Caco-2 (cell line): Measurements from ENCODE around the gene MBNL2. TPM values are rescaled to one million over a fixed set of nuclear protein-coding genes. Genes with fewer than 3 reads are reported as not detected.

ENCODE experiments used
- BruUV-seq: library from RNA; stranded (reverse); fragments of 400-500 nt; replicated peaks from 2 replicates; lab custom pipeline; 2021; lab: Mats Ljungman, UMichigan
- CTCF ChIA-PET: fragments of 300-600 bp; sonication (Branson Sonifier 250); formaldehyde crosslinking; loops from one replicate; lab custom pipeline; 2022; ENCODE audit warnings: antibody characterized with exemption; lab: Charles Lee
- POLR2A ChIA-PET: fragments of 300-600 bp; sonication (Branson Sonifier 250); formaldehyde crosslinking; loops from one replicate; lab custom pipeline; 2022; ENCODE audit warnings: antibody characterized with exemption; lab: Charles Lee
- DNase-seq, 2 experiments: peaks; one replicate each; pipeline versions ENCODE4 v3.0.0 to v3.0.0-alpha.2; 2020 to 2022
- H3K27me3 ChIP-seq: replicated peaks from 2 replicates; pipeline ENCODE4 v1.6.0; 2011; ENCODE audit warnings: low read length; ENCODE audit not compliant: control insufficient read depth, insufficient read depth
- H3K36me3 ChIP-seq: 2 replicates; pipeline ENCODE4 v1.5.1; 2011; ENCODE audit warnings: low read length; ENCODE audit not compliant: control insufficient read depth, insufficient read depth
- H3K4me1 ChIP-seq: fragments of 250-450 bp; sonication (Bioruptor Pico); 2 replicates; pipeline ENCODE4 v1.5.1; 2020; ENCODE audit warnings: mild to moderate bottlenecking
- H3K4me3 ChIP-seq: 2 replicates; pipeline ENCODE4 v1.5.1; 2011; ENCODE audit warnings: low read depth, mild to moderate bottlenecking, control low read depth, low read length
- H3K9me3 ChIP-seq: fragments of 250-450 bp; sonication (Bioruptor Pico); 2 replicates; pipeline ENCODE4 v1.5.1; 2020; ENCODE audit warnings: mild to moderate bottlenecking, moderate library complexity
- H3K27ac Mint-ChIP-seq: one replicate; pipeline ENCODE4 v1.8.0; 2022; ENCODE audit warnings: mixed read lengths; ENCODE audit not compliant: unreplicated experiment
- H3K27me3 Mint-ChIP-seq: one replicate; pipeline ENCODE4 v1.8.0; 2022; ENCODE audit warnings: mixed read lengths; ENCODE audit not compliant: insufficient read depth, unreplicated experiment
- H3K36me3 Mint-ChIP-seq: one replicate; pipeline ENCODE4 v1.8.0; 2022; ENCODE audit warnings: mild to moderate bottlenecking, mixed read lengths; ENCODE audit not compliant: insufficient read depth, unreplicated experiment
- H3K4me1 Mint-ChIP-seq: one replicate; pipeline ENCODE4 v1.8.0; 2022; ENCODE audit warnings: low read depth, mixed read lengths; ENCODE audit not compliant: unreplicated experiment
- H3K4me3 Mint-ChIP-seq: one replicate; pipeline ENCODE4 v1.8.0; 2022; ENCODE audit warnings: mild to moderate bottlenecking, moderate library complexity, mixed read lengths; ENCODE audit not compliant: unreplicated experiment
- H3K9me3 Mint-ChIP-seq: one replicate; pipeline ENCODE4 v1.8.0; 2022; ENCODE audit warnings: mixed read lengths; ENCODE audit not compliant: unreplicated experiment
- intact Hi-C: fragments of 100-400 bp; cut with micrococcal nuclease; formaldehyde crosslinking; loops from one replicate; pipeline ENCODE4 v1.10.0; 2022; ENCODE audit not compliant: unreplicated experiment
- total RNA-seq: library from RNA; stranded (reverse); gene quantifications from 2 replicates; pipeline ENCODE4 v1.2.3, GENCODE V29; 2022
- TF ChIP-seq, protein P1 (sequence below), 2 experiments: fragments of 200-600 bp in 1 of 2; IDR thresholded peaks; 1 replicate in 1 of 2; 2 replicates in 1 of 2; pipeline versions ENCODE4 v1.5.1 to v1.8.0; 2011 to 2022; ENCODE audit warnings: antibody characterized with exemption in 1 of 2, control low read depth in 1 of 2, inconsistent platforms in 1 of 2, low read depth in 1 of 2, low read length in 1 of 2, mild to moderate bottlenecking in 1 of 2, moderate library complexity in 1 of 2; ENCODE audit not compliant: insufficient read depth in 1 of 2, severe bottlenecking in 1 of 2, unreplicated experiment in 1 of 2

Gene MBNL2
- total RNA-seq, 1 experiment from 2014 or later = 41.6 TPM

DNA sequence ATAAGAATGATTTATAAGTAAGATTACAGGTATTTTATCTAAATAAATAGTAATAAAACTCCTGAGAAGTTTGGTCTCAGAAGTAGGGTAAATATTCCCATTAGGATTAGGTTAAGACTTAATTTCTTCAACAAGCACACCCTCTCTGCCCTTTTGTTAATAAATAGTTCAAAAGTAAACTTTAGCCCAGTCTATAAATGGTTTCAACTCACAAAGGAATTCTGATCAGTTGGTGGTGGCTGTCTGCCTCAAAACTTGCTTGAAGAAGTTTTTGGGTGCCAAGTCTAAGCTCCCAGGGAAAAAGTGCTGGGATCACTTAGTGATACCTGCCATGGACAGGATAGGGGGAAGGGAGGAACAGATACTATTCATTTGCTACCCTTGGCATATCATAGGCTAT is 22.9 kb downstream of the MBNL2 start:
- Histone ChIP-seq H3K27me3 (no peaks in the 10 kb centered on the region), H3K9me3 (no peaks in the 10 kb centered on the region; the same call in 1 of the 2 replicates), H3K36me3 (0 out of 2 replicates have a peak, but pooled peaks cover 3% of the 10 kb centered on the region), H3K4me3 (no peak overlapping the region), H3K4me1 (peaks cover 41% of the 10 kb centered on the region)
- TF ChIP-seq, protein P1, sequence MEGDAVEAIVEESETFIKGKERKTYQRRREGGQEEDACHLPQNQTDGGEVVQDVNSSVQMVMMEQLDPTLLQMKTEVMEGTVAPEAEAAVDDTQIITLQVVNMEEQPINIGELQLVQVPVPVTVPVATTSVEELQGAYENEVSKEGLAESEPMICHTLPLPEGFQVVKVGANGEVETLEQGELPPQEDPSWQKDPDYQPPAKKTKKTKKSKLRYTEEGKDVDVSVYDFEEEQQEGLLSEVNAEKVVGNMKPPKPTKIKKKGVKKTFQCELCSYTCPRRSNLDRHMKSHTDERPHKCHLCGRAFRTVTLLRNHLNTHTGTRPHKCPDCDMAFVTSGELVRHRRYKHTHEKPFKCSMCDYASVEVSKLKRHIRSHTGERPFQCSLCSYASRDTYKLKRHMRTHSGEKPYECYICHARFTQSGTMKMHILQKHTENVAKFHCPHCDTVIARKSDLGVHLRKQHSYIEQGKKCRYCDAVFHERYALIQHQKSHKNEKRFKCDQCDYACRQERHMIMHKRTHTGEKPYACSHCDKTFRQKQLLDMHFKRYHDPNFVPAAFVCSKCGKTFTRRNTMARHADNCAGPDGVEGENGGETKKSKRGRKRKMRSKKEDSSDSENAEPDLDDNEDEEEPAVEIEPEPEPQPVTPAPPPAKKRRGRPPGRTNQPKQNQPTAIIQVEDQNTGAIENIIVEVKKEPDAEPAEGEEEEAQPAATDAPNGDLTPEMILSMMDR (IDR thresholded peaks at IDR 0.05; ENCODE audit: insufficient read depth in 1 of 2, low read depth in 1 of 2, low read length in 1 of 2, severe bottlenecking in 1 of 2, unreplicated experiment in 1 of 2) = no peak
- Mint-ChIP-seq H3K27ac (no peak overlapping the region), H3K9me3 (no peaks in the 10 kb centered on the region), H3K4me3 (no peak overlapping the region), H3K36me3 (peaks cover 13% of the 10 kb centered on the region), H3K4me1 (peaks cover 38% of the 10 kb centered on the region), H3K27me3 (no peaks in the 10 kb centered on the region)
- ChIA-PET CTCF (interaction anchor here (0.6 kb wide), 1 partner anchor 519 kb away, joined by 3 read pairs; no protein-coding TSS in a partner anchor), POLR2A (no interaction called here)
- peak in 1 of 2 experiments; percentile 58 for DNase-seq
- intact Hi-C loops = loop anchor here (1.0 kb wide), 3 partner anchors 11 to 99 kb away; no protein-coding TSS in a partner anchor
- no TSS peak for BruUV-seq

DNA sequence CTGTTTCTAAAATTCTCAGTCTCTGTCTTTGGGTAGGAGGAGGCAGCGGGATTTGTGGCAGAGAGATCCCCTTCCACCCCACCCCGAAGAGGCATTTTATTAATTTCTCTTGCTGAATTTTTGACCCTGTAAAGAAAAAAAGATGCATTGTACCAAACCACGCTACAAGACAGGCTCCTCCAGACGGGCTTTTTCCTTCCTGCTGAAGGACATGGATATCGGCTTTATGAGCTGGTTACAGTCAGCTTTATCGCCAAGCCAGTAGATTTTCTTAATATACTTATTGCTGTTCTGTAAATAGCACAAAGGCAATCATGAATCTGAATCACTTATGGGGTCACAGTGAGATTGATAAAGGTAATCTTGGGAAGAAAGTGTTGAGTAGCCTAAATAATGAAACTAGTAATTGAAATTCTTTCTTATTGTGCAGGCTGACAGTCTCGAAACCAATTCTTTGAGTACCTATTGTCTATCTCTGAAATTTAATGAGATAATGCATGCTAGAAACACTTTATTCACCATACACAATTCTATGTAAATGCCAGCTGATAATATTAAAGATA is 24.5 kb downstream of the MBNL2 start:
- H3K27me3 ChIP-seq = no peaks in the 10 kb centered on the region
- no peaks in the 10 kb centered on the region; the same call in 1 of the 2 replicates for H3K9me3 ChIP-seq
- H3K27me3 Mint-ChIP-seq = no peaks in the 10 kb centered on the region
- no peak overlapping the region for H3K4me3 Mint-ChIP-seq
- no peaks in the 10 kb centered on the region for H3K9me3 Mint-ChIP-seq
- peaks cover 5% of the 10 kb centered on the region for H3K36me3 Mint-ChIP-seq
- 0 out of 2 replicates have a peak, but pooled peaks cover 2% of the 10 kb centered on the region for H3K36me3 ChIP-seq
- no peak overlapping the region for H3K27ac Mint-ChIP-seq
- no peak overlapping the region for H3K4me3 ChIP-seq
- intact Hi-C loops = no loop called here
- no peak for DNase-seq
- H3K4me1 Mint-ChIP-seq = peaks cover 51% of the 10 kb centered on the region
- TF ChIP-seq, protein P1 (IDR thresholded peaks at IDR 0.05; ENCODE audit: insufficient read depth in 1 of 2, low read depth in 1 of 2, low read length in 1 of 2, severe bottlenecking in 1 of 2, unreplicated experiment in 1 of 2) = no peak
- ChIA-PET CTCF (no interaction called here), POLR2A (no interaction called here)
- H3K4me1 ChIP-seq = peaks cover 41% of the 10 kb centered on the region
- BruUV-seq = no TSS peak

DNA sequence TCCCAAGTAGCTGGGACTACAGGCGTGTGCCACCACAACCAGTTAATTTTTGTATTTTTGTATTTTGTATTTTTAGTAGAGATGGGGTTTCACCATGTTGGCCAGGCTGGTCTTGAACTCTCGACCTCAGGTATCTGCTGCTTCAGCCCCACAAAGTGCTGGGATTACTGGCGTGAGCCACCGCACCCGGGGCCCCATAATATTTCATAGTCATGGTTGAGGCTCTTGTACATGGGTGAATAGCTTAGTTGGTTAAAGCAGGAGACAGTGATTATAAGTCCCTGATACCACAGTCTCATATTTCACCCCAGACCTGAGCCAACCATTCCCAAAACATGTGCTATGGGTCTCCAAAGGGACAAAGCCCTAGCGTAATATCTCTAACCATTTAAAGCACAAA is 26.1 kb downstream of the MBNL2 start:
- no peaks in the 10 kb centered on the region for H3K27me3 Mint-ChIP-seq
- Histone ChIP-seq H3K4me3 (no peak overlapping the region), H3K36me3 (no peaks in the 10 kb centered on the region), H3K4me1 (peaks cover 41% of the 10 kb centered on the region), H3K27me3 (no peaks in the 10 kb centered on the region), H3K9me3 (no peaks in the 10 kb centered on the region; the same call in 1 of the 2 replicates)
- H3K36me3 Mint-ChIP-seq = no peaks in the 10 kb centered on the region
- no peak overlapping the region for H3K4me3 Mint-ChIP-seq
- ChIA-PET CTCF (no interaction called here), POLR2A (no interaction called here)
- no peak for DNase-seq
- intact Hi-C loops = no loop called here
- H3K27ac Mint-ChIP-seq = no peak overlapping the region
- peaks cover 44% of the 10 kb centered on the region for H3K4me1 Mint-ChIP-seq
- no TSS peak for BruUV-seq
- TF ChIP-seq, protein P1 (IDR thresholded peaks at IDR 0.05; ENCODE audit: insufficient read depth in 1 of 2, low read depth in 1 of 2, low read length in 1 of 2, severe bottlenecking in 1 of 2, unreplicated experiment in 1 of 2) = no peak
- no peaks in the 10 kb centered on the region for H3K9me3 Mint-ChIP-seq
